Brain microvascular endothelial cell (primary cell): Measurements from ENCODE around the gene GPR89A.
"Not testable (repeated sequence)": the region's sequence is repeated elsewhere in the genome, so short reads cannot be mapped to it uniquely, and the experiment has no call there.

Source experiments
- DNase-seq: peaks from one replicate; pipeline ENCODE4 v3.0.0-alpha.2; 2020
- H3K27ac ChIP-seq: fragments of 250-450 bp; sonication (Bioruptor Pico); 2 replicates; pipeline ENCODE4 v1.5.1; 2020; ENCODE audit warnings: mild to moderate bottlenecking, moderate library complexity
- H3K27me3 ChIP-seq: fragments of 250-450 bp; sonication (Bioruptor Pico); replicated peaks from 2 replicates; pipeline ENCODE4 v1.5.1; 2020; ENCODE audit warnings: mild to moderate bottlenecking
- H3K36me3 ChIP-seq: fragments of 250-450 bp; sonication (Bioruptor Pico); replicated peaks from 2 replicates; pipeline ENCODE4 v1.5.1; 2020; ENCODE audit warnings: mild to moderate bottlenecking
- H3K4me3 ChIP-seq: 2 replicates; pipeline ENCODE4 v1.5.1; 2011; ENCODE audit warnings: low read depth, mild to moderate bottlenecking, control low read depth, low read length, moderate library complexity
- in situ Hi-C: cut with HindIII; loops from 2 replicates; pipeline ENCODE4 v1.10.0; 2017; ENCODE audit warnings: low sequenced_read_pairs, low pct_ligation_motif_present
- TF ChIP-seq, protein P1 (sequence below): IDR thresholded peaks from 2 replicates; pipeline ENCODE4 v1.5.1; 2011; ENCODE audit warnings: low read depth, mild to moderate bottlenecking, moderate library complexity, low read length, control low read depth, inconsistent platforms; ENCODE audit errors: missing control alignments

GPR89A gene

GRCh38 chr1:145607833-145608733 lies at the start of gene GPR89A:
Gene GPR89A, plus strand, starts transcription at chr1:145607988. Its CDS starts 146 bp downstream, at chr1:145608134.
- Histone ChIP-seq H3K4me3 (peak within 1 kb of the TSS; percentile 74), H3K27ac (peak within 1 kb of the TSS; percentile 50)
- in situ Hi-C loops, H3K36me3 ChIP-seq, H3K27me3 ChIP-seq: not testable (repeated sequence)
- peak; percentile 92 for DNase-seq

DNA sequence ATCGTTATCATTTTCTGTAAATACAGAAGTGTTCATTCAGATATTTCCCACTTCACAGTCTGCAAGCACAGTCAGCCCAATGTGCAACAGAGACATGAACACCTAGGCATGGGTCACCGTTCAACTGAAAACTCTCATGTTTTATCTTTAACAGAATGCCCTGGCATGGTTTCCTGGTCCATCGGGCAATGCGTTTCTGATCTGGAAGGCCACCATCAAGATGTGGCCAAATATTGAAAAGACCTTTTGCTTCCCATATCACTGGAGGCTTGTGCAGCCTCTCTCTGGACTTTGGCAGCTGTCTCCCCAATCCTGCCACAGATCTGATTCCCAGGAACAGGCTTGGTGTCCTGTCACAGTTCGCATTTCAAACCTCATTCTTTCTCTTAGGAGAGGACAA lies 21.0 kb upstream of the GPR89A start:
- H3K36me3 ChIP-seq, H3K27me3 ChIP-seq, H3K27ac ChIP-seq, DNase-seq, H3K4me3 ChIP-seq, in situ Hi-C loops: not testable (repeated sequence)

DNA sequence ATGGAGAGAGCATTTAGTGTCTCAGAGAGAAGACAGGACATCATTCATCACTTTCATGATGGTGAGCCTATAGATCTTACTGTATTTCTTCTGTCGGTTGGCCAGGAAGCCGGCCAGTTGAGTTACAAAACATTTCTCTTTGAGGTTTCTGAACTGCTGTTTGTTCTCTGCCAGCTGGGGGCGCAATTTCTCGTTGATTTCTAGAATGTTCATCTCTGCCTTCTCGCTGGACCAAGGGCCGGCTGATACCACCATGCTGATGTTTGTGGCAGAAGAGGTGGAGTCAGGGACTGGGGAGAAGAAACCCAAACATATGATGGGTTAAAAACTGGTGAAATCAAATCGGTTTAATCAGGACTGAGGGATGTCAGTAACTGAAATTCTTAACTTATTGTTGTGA lies 17.0 kb upstream of the GPR89A start:
- H3K27me3 ChIP-seq, H3K27ac ChIP-seq, H3K4me3 ChIP-seq, in situ Hi-C loops, H3K36me3 ChIP-seq: not testable (repeated sequence)
- DNase-seq = peak; percentile 45
- TF ChIP-seq, protein P1, sequence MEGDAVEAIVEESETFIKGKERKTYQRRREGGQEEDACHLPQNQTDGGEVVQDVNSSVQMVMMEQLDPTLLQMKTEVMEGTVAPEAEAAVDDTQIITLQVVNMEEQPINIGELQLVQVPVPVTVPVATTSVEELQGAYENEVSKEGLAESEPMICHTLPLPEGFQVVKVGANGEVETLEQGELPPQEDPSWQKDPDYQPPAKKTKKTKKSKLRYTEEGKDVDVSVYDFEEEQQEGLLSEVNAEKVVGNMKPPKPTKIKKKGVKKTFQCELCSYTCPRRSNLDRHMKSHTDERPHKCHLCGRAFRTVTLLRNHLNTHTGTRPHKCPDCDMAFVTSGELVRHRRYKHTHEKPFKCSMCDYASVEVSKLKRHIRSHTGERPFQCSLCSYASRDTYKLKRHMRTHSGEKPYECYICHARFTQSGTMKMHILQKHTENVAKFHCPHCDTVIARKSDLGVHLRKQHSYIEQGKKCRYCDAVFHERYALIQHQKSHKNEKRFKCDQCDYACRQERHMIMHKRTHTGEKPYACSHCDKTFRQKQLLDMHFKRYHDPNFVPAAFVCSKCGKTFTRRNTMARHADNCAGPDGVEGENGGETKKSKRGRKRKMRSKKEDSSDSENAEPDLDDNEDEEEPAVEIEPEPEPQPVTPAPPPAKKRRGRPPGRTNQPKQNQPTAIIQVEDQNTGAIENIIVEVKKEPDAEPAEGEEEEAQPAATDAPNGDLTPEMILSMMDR = peak; percentile 7

DNA sequence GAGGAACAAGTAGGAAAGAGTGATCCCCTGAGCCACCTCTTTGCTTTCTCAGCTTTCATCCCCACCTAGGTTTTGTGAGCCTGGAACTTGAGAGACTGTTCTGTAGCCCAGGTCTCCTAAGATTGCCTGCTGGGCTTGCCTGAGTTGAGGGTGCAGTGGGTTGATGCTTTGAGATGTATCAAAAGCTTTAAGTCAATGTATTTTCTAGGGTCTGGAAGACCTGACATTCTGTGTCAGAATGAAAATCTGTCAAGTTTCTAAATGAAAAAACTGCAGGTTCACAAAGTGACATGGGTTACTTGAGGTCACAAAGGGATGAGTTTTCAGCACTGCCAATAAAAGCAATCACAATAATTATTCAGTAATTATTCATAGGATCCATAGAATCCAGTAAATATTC lies 15.4 kb upstream of the GPR89A start:
- H3K27me3 ChIP-seq, in situ Hi-C loops, H3K27ac ChIP-seq, H3K4me3 ChIP-seq, DNase-seq, H3K36me3 ChIP-seq: not testable (repeated sequence)

- in situ Hi-C loops, DNase-seq, H3K4me3 ChIP-seq, H3K27me3 ChIP-seq, H3K36me3 ChIP-seq, H3K27ac ChIP-seq: not testable (repeated sequence)
Measured at GRCh38 chr1:145595421-145595820, 12.4 kb upstream of the GPR89A start.

- DNase-seq, H3K36me3 ChIP-seq, in situ Hi-C loops, H3K27ac ChIP-seq, H3K4me3 ChIP-seq, H3K27me3 ChIP-seq: not testable (repeated sequence)
Measured at GRCh38 chr1:145596236-145596635, 11.6 kb upstream of the GPR89A start.

GRCh38 chr1:145599426-145599825 lies 8.4 kb upstream of the GPR89A start:
- DNase-seq, H3K36me3 ChIP-seq, H3K27me3 ChIP-seq, H3K4me3 ChIP-seq, in situ Hi-C loops, H3K27ac ChIP-seq: not testable (repeated sequence)

GRCh38 chr1:145601593-145601992 lies 6.2 kb upstream of the GPR89A start:
- no peak overlapping the region for H3K4me3 ChIP-seq
- TF ChIP-seq, protein P1 = no peak
- no peak overlapping the region for H3K27ac ChIP-seq
- no peaks in the 10 kb centered on the region for H3K36me3 ChIP-seq
- no peak for DNase-seq
- no peaks in the 10 kb centered on the region for H3K27me3 ChIP-seq
- in situ Hi-C loops = no loop called here

DNA sequence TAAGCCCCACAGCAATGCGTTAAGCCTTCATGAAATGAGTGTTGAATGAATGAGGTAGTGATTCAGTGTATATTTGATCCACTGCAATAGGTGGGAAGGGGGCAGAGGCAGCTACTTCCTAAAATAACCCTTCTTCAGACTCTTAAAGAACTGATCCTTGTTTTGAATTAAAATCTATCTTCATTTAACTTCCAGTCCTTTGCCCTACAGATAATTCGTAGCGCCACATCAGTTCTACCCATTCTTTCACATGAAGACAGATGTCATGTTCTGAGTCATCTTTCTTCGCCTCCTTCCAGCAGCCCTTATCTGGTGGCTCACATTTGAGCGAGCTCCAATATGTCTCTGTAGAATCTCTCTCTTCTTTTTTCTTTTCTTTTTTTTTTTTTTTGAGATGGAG lies 948 bp upstream of the GPR89A start:
- DNase-seq, H3K27me3 ChIP-seq, in situ Hi-C loops, H3K27ac ChIP-seq, H3K4me3 ChIP-seq, H3K36me3 ChIP-seq: not testable (repeated sequence)

DNA sequence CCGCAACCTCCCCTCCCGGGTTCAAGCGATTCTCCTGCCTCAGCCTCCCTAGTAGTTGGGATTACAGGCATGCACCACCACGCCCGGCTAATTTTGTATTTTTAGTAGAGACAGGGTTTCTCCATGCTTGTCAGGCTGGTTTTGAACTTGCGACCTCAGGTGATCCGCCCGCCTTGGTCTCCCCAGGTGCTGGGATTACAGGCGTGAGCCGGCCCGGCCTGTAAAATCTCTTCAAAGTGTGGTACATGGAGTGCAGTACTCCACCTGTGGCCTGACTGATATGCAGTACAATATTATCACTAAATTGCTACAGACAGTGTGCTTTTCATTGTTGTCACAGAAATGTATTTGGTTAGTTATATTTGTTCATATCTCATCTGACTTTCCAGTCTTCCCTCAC lies 499 bp upstream of the GPR89A start:
- H3K36me3 ChIP-seq, DNase-seq, H3K4me3 ChIP-seq, in situ Hi-C loops, H3K27me3 ChIP-seq, H3K27ac ChIP-seq: not testable (repeated sequence)

DNA sequence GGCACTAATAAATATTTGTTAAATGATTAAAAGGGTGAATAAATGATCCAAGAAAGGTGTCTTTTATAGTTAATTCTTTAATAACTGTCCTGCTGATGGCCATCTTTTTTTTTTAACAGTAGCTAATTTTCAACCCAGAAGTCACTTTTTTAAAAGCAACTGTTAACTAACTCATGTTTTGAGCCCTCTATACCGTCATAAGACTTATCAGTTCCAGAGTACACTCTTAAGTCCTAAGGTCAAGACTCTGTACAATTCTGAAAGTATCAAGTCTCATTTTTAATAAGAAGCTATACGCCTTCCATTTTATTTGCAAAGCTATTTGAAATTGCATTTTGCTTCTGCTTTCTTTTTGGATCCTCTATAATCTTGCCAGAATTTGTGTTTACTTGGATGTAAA lies 3.0 kb downstream of the GPR89A start:
- H3K4me3 ChIP-seq, in situ Hi-C loops, H3K27ac ChIP-seq, DNase-seq, H3K27me3 ChIP-seq, H3K36me3 ChIP-seq: not testable (repeated sequence)

DNA sequence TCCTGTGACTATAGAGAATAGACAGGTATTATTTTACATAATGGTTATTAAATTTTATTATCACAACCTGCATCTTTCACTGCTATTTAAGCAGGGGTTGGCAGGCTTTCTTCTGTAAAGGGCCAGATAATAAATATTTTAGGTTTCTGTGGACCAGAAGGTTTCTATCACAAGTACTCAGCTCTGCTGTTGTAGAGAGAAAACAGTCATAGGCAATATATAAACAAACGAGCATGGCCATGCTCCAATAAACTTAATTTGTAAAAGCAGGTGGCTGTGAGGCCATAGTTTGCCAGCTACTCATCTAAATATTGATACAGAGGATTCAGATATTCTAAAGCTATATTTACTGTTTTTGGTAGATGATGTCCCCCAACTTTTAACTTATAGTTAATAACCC lies 12.3 kb downstream of the GPR89A start:
- DNase-seq, H3K4me3 ChIP-seq, in situ Hi-C loops, H3K36me3 ChIP-seq, H3K27ac ChIP-seq, H3K27me3 ChIP-seq: not testable (repeated sequence)

GRCh38 chr1:145622177-145622576 lies 14.4 kb downstream of the GPR89A start:
- in situ Hi-C loops, H3K27me3 ChIP-seq, H3K27ac ChIP-seq, DNase-seq, H3K4me3 ChIP-seq, H3K36me3 ChIP-seq: not testable (repeated sequence)
